Tibial nerve (tissue), 4 donors: ENCODE data around the gene TSPAN13.

ENCODE experiments used
- EP300 ChIP-seq, 2 donors: sonication (generic); formaldehyde crosslinking; IDR thresholded peaks; one replicate each; pipeline ENCODE4 v1.6.1; 2017; ENCODE audit warnings: antibody characterized with exemption in 2 of 2, mild to moderate bottlenecking in 1 of 2
- POLR2A ChIP-seq, 2 donors: fragments of 450-650 bp; IDR thresholded peaks; one replicate each; pipeline ENCODE4 v1.6.1; 2017; ENCODE audit warnings: antibody characterized with exemption in 2 of 2, mild to moderate bottlenecking in 2 of 2, moderate library complexity in 2 of 2
- TF ChIP-seq, protein P1 (sequence below), 5 experiments: fragments of 200-600 bp in 3 of 5; fragments of 450-650 bp in 2 of 5; sonication (generic) in 3 of 5; IDR thresholded peaks; one replicate each; pipeline ENCODE4 v1.5.1; 2016 to 2019; ENCODE audit warnings: antibody characterized with exemption in 5 of 5, mild to moderate bottlenecking in 3 of 5, moderate library complexity in 2 of 5

DNA sequence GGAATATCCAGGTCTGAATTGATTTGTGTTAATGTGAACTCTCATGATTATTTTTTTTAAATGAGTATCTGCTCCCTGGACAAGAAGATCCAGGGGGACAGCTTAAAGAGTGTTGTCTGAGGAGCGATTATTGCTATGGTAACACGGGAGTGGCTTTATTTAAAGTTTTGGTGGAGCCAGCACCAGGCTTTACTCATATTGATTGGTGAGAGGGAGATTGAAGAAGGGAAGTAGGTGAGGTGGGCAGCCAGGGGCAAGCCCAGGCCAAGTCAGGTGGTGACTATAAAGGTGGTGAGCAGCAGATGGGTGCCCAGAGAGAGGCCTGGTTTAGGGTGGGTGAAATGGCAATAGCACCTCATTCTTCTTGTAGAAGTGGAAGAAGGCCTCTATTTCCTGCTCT lies 61.4 kb downstream of the TSPAN13 start:
- TF ChIP-seq, protein P1, sequence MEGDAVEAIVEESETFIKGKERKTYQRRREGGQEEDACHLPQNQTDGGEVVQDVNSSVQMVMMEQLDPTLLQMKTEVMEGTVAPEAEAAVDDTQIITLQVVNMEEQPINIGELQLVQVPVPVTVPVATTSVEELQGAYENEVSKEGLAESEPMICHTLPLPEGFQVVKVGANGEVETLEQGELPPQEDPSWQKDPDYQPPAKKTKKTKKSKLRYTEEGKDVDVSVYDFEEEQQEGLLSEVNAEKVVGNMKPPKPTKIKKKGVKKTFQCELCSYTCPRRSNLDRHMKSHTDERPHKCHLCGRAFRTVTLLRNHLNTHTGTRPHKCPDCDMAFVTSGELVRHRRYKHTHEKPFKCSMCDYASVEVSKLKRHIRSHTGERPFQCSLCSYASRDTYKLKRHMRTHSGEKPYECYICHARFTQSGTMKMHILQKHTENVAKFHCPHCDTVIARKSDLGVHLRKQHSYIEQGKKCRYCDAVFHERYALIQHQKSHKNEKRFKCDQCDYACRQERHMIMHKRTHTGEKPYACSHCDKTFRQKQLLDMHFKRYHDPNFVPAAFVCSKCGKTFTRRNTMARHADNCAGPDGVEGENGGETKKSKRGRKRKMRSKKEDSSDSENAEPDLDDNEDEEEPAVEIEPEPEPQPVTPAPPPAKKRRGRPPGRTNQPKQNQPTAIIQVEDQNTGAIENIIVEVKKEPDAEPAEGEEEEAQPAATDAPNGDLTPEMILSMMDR (IDR thresholded peaks at IDR 0.05): no peak
- TF ChIP-seq POLR2A (IDR thresholded peaks at IDR 0.05): no peak
- no peak for TF ChIP-seq EP300 (IDR thresholded peaks at IDR 0.05)
